PC-3 (cell line): ENCODE results near the gene AGO1. TPM values are rescaled to one million over a fixed set of nuclear protein-coding genes. Genes with fewer than 3 reads are reported as not detected.
A peak's percentile ranks its signal among the peaks of the same experiment; 100 is the strongest.

Source experiments
- ATAC-seq: fragments of 200-7000 bp; cut with Tn5 transposase; 2 replicates; pipeline ENCODE4 v1.9.1; 2020; ENCODE audit warnings: mild to moderate bottlenecking, moderate library complexity
- BruUV-seq: library from RNA; stranded (reverse); fragments of 400-500 nt; replicated peaks from 2 replicates; lab custom pipeline; 2021; lab: Mats Ljungman, UMichigan
- CTCF ChIA-PET: fragments of 300-600 bp; sonication (Branson Sonifier 250); formaldehyde crosslinking; loops from one replicate; lab custom pipeline; 2022; ENCODE audit warnings: antibody characterized with exemption; lab: Charles Lee
- POLR2A ChIA-PET: fragments of 300-600 bp; sonication (Branson Sonifier 250); formaldehyde crosslinking; loops from one replicate; lab custom pipeline; 2022; ENCODE audit warnings: antibody characterized with exemption; ENCODE audit not compliant: unreplicated experiment; lab: Charles Lee
- DNase-seq: peaks from one replicate; pipeline ENCODE4 v3.0.0-alpha.2; 2015
- H2AFZ ChIP-seq: fragments of 300-600 bp; sonication (generic); 2 replicates; pipeline ENCODE4 v1.6.0; 2016; ENCODE audit warnings: antibody characterized with exemption, low read length
- H3F3A ChIP-seq: fragments of 300-600 bp; sonication (generic); one replicate; pipeline ENCODE4 v1.6.0; 2017; ENCODE audit warnings: antibody characterized with exemption, low read length, control low read depth, mild to moderate bottlenecking; ENCODE audit not compliant: unreplicated experiment
- H3K27ac ChIP-seq: fragments of 300-600 bp; sonication (generic); 2 replicates; pipeline ENCODE4 v1.5.1; 2016; ENCODE audit warnings: mild to moderate bottlenecking, low read length
- H3K27me3 ChIP-seq: fragments of 300-600 bp; sonication (generic); 2 replicates; pipeline ENCODE4 v1.6.1; 2016; ENCODE audit warnings: low read length, mixed read lengths
- H3K36me3 ChIP-seq: fragments of 300-600 bp; sonication (generic); 2 replicates; pipeline ENCODE4 v1.6.1; 2016; ENCODE audit warnings: low read depth, mixed run types, low read length, mixed read lengths
- H3K4me1 ChIP-seq: fragments of 300-600 bp; sonication (generic); 2 replicates; pipeline ENCODE4 v1.5.1; 2016; ENCODE audit warnings: low read length; ENCODE audit not compliant: insufficient read depth
- H3K4me2 ChIP-seq: fragments of 300-600 bp; sonication (generic); 2 replicates; pipeline ENCODE4 v1.6.0; 2016; ENCODE audit warnings: low read length
- H3K4me3 ChIP-seq: fragments of 300-600 bp; sonication (generic); 2 replicates; pipeline ENCODE4 v1.5.1; 2016; ENCODE audit warnings: mild to moderate bottlenecking, low read length, mixed read lengths
- H3K79me2 ChIP-seq: fragments of 300-600 bp; sonication (generic); 2 replicates; pipeline ENCODE4 v1.6.1; 2017; ENCODE audit warnings: low read length, mixed read lengths
- H3K9ac ChIP-seq: fragments of 300-600 bp; sonication (generic); 2 replicates; pipeline ENCODE4 v1.6.0; 2016; ENCODE audit warnings: mild to moderate bottlenecking, low read length
- H3K9me2 ChIP-seq: fragments of 300-600 bp; sonication (generic); replicated peaks from 2 replicates; pipeline ENCODE4 v1.6.1; 2016; ENCODE audit warnings: mixed run types, low read length, mixed read lengths
- H3K9me3 ChIP-seq: fragments of 300-600 bp; sonication (generic); 2 replicates; pipeline ENCODE4 v1.6.1; 2016; ENCODE audit warnings: low read length, mixed read lengths
- H4K20me1 ChIP-seq: fragments of 300-600 bp; sonication (generic); 2 replicates; pipeline ENCODE4 v1.6.1; 2016; ENCODE audit warnings: low read length, mixed read lengths
- EZH2 ChIP-seq: fragments of 300-600 bp; sonication (generic); IDR thresholded peaks from one replicate; pipeline ENCODE4 v1.6.1; 2017; ENCODE audit warnings: antibody characterized with exemption, mild to moderate bottlenecking, low read length; ENCODE audit not compliant: unreplicated experiment
- EZH2phosphoT487 ChIP-seq: fragments of 300-600 bp; sonication (generic); IDR thresholded peaks from 2 replicates; pipeline ENCODE4 v1.6.1; 2018; ENCODE audit warnings: mild to moderate bottlenecking, antibody characterized with exemption, low read length, borderline replicate concordance
- intact Hi-C: fragments of 100-400 bp; cut with micrococcal nuclease; formaldehyde crosslinking; loops from 2 replicates; pipeline ENCODE4 v1.9.0; 2023
- total RNA-seq: library from RNA; depleted of rRNA; stranded (reverse); fragments of >200 nt; gene quantifications from 2 replicates; pipeline ENCODE4 v1.2.3, GENCODE V29; 2014
- TF ChIP-seq, protein P1 (sequence below): fragments of 300-600 bp; sonication (generic); conservative IDR thresholded peaks from 2 replicates; pipeline ENCODE4 v1.5.1; 2017; ENCODE audit warnings: antibody characterized with exemption, low read depth, mild to moderate bottlenecking, low read length

The AGO1 gene
- total RNA-seq, 1 experiment from 2014 or later = 15.4 TPM

DNA sequence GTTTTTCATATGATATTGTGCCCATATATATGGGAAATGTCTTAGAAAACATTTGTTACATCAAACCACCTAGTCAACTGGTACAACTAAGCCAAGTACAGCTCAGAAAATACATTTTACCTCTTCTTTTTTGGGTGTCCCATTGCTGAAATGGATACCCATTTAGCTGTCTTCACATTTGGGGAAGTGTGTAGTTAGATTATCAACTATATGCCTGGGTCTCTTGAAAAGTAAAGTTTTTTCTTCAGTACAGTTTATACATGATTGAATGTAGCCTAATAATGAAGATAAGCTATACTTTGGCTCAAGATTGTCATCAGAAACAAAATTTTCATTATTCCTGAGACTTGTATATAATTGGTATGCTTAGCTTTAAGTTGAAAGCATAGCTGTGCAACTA is 49.9 kb downstream of the AGO1 start:
- intact Hi-C loops = loop anchor here (10.0 kb wide), 1 partner anchor 152 kb away; the partner anchor contains the start of genes ADPRS and TEKT2
- no peak for DNase-seq
- H3K9me3 ChIP-seq = no peaks in the 10 kb centered on the region
- no peak for ATAC-seq
- H3K4me1 ChIP-seq = peaks cover 25% of the 10 kb centered on the region
- POLR2A ChIA-PET = interaction anchor here (0.6 kb wide), 1 partner anchor 117 kb away, joined by 8 read pairs; no protein-coding TSS in a partner anchor
- no peak overlapping the region for H3K27ac ChIP-seq
- no TSS peak for BruUV-seq
- H3K4me2 ChIP-seq = peak overlapping the region; percentile 100
- H3K27me3 ChIP-seq = no peaks in the 10 kb centered on the region
- H3K4me3 ChIP-seq = peak overlapping the region; percentile 91
- H4K20me1 ChIP-seq = peaks cover 18% of the 10 kb centered on the region
- no peaks in the 10 kb centered on the region for H3F3A ChIP-seq
- no peak overlapping the region for H2AFZ ChIP-seq
- H3K79me2 ChIP-seq = peaks cover 73% of the 10 kb centered on the region
- no peaks in the 10 kb centered on the region for H3K9me2 ChIP-seq
- H3K36me3 ChIP-seq = no peaks in the 10 kb centered on the region
- H3K9ac ChIP-seq = no peak overlapping the region
- CTCF ChIA-PET = interaction anchor here (0.6 kb wide), 1 partner anchor 186 kb away, joined by 3 read pairs; no protein-coding TSS in a partner anchor
- TF ChIP-seq EZH2 (no peak), EZH2phosphoT487 (no peak)
- TF ChIP-seq, protein P1, sequence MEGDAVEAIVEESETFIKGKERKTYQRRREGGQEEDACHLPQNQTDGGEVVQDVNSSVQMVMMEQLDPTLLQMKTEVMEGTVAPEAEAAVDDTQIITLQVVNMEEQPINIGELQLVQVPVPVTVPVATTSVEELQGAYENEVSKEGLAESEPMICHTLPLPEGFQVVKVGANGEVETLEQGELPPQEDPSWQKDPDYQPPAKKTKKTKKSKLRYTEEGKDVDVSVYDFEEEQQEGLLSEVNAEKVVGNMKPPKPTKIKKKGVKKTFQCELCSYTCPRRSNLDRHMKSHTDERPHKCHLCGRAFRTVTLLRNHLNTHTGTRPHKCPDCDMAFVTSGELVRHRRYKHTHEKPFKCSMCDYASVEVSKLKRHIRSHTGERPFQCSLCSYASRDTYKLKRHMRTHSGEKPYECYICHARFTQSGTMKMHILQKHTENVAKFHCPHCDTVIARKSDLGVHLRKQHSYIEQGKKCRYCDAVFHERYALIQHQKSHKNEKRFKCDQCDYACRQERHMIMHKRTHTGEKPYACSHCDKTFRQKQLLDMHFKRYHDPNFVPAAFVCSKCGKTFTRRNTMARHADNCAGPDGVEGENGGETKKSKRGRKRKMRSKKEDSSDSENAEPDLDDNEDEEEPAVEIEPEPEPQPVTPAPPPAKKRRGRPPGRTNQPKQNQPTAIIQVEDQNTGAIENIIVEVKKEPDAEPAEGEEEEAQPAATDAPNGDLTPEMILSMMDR = no peak

DNA sequence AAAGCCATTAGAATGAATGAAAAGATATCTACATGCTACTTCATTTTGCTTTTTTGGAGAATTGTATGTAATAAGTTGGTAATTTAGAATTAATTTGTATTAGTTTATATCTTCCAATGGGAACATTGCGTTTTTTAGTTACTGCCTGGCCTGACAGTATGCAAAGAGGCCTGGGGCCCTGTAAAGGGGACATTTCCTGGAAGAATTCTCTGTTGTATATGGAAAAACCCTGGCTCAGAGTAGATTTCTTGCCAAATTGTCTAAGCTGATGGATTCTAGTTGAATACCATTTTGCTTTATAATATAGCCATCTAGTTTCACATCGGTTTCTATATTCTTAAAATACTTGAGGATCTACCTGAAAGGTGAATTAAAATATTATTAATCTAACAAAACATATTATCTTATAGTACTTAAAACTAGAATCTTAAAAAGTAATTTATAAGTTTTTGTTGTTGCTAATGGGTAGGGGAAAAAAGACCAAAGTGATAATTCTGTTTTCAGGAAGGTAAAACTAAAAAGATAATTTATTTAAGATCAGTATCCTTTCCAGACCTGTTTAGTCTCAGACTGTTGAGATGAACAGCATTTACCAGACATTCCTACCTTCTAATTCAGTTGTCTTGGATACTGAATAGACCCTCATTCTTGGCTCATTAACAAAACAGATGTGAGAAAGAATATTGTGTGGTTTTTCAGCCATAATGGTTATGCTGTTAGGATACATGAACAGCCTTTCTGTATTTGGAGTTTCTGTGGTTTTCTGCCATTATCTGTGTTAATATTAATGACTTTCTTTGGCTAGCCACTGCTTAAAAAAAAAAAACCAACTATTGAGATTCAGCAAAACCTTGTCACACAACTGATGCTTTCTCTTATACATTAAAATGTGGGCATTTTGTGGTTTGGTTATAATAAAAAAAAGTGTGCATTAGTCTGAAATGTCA is 52.7 kb downstream of the AGO1 start:
- Histone ChIP-seq H3K27ac (no peak overlapping the region), H3K9ac (no peak overlapping the region), H2AFZ (no peak overlapping the region), H3K9me3 (no peaks in the 10 kb centered on the region), H3K27me3 (no peaks in the 10 kb centered on the region), H3K4me2 (no peak overlapping the region), H3F3A (no peaks in the 10 kb centered on the region), H3K9me2 (no peaks in the 10 kb centered on the region), H4K20me1 (peaks cover 18% of the 10 kb centered on the region), H3K4me1 (peaks cover 18% of the 10 kb centered on the region), H3K36me3 (no peaks in the 10 kb centered on the region), H3K79me2 (peaks cover 95% of the 10 kb centered on the region), H3K4me3 (no peak overlapping the region)
- ChIA-PET CTCF (no interaction called here), POLR2A (no interaction called here)
- intact Hi-C loops = loop anchor here (10.0 kb wide), 1 partner anchor 149 kb away; the partner anchor contains the start of genes ADPRS and TEKT2
- DNase-seq (no peak), ATAC-seq (no peak)
- BruUV-seq = no TSS peak
- TF ChIP-seq EZH2 = no peak
- TF ChIP-seq, protein P1 = no peak
- TF ChIP-seq EZH2phosphoT487 = no peak
